Trophoblast cell (in vitro differentiated cells and primary cell): ENCODE data around the gene CX3CR1.

Experiments
- DNase-seq, 2 donors: peaks; one replicate each; pipeline ENCODE4 v3.0.0-alpha.2; 2016
- H2AFZ ChIP-seq: 2 replicates; pipeline ENCODE4 v1.6.1; 2013; ENCODE audit warnings: low read length, moderate library complexity, mild to moderate bottlenecking; ENCODE audit not compliant: insufficient read depth, poor library complexity
- H2AK5ac ChIP-seq: 2 replicates; pipeline ENCODE4 v1.6.1; 2013; ENCODE audit warnings: mild to moderate bottlenecking, low read length
- H2BK120ac ChIP-seq: 2 replicates; pipeline ENCODE4 v1.6.1; 2013; ENCODE audit warnings: low read length, mild to moderate bottlenecking, moderate library complexity; ENCODE audit not compliant: insufficient read depth, poor library complexity
- H2BK12ac ChIP-seq: 2 replicates; pipeline ENCODE4 v1.6.1; 2013; ENCODE audit warnings: mild to moderate bottlenecking, low read length, moderate library complexity
- H2BK5ac ChIP-seq: 2 replicates; pipeline ENCODE4 v1.6.1; 2013; ENCODE audit warnings: low read length, low read depth, moderate library complexity, mild to moderate bottlenecking; ENCODE audit not compliant: poor library complexity
- H3K14ac ChIP-seq: 2 replicates; pipeline ENCODE4 v1.6.1; 2013; ENCODE audit warnings: mild to moderate bottlenecking, low read length
- H3K18ac ChIP-seq: 2 replicates; pipeline ENCODE4 v1.6.1; 2013; ENCODE audit warnings: mild to moderate bottlenecking, low read length
- H3K23ac ChIP-seq: 2 replicates; pipeline ENCODE4 v1.6.1; 2013; ENCODE audit warnings: low read length
- H3K27ac ChIP-seq: 2 replicates; pipeline ENCODE4 v1.5.1; 2013; ENCODE audit warnings: low read depth, mild to moderate bottlenecking, inconsistent platforms, low read length, moderate library complexity
- H3K27me3 ChIP-seq: 2 replicates; pipeline ENCODE4 v1.6.1; 2013; ENCODE audit warnings: inconsistent platforms, mild to moderate bottlenecking, low read length, moderate library complexity; ENCODE audit not compliant: insufficient read depth
- H3K36me3 ChIP-seq, 2 experiments: 1 replicate in 1 of 2; 2 replicates in 1 of 2; pipeline ENCODE4 v1.6.1; 2013; ENCODE audit warnings: low read length in 2 of 2, mild to moderate bottlenecking in 2 of 2, moderate library complexity in 1 of 2; ENCODE audit not compliant: insufficient read depth in 2 of 2, control insufficient read depth in 1 of 2
- H3K4ac ChIP-seq: 2 replicates; pipeline ENCODE4 v1.6.1; 2013; ENCODE audit warnings: low read depth, mild to moderate bottlenecking, low read length, moderate library complexity
- H3K4me1 ChIP-seq, 2 experiments: 1 replicate in 1 of 2; 2 replicates in 1 of 2; pipeline ENCODE4 v1.6.1; 2013; ENCODE audit warnings: low read length in 2 of 2, mild to moderate bottlenecking in 2 of 2, moderate library complexity in 1 of 2; ENCODE audit not compliant: insufficient read depth in 2 of 2, control insufficient read depth in 1 of 2
- H3K4me2 ChIP-seq: 2 replicates; pipeline ENCODE4 v1.6.1; 2013; ENCODE audit warnings: inconsistent platforms, mild to moderate bottlenecking, low read length, moderate library complexity
- H3K4me3 ChIP-seq: 2 replicates; pipeline ENCODE4 v1.5.1; 2013; ENCODE audit warnings: mild to moderate bottlenecking, low read depth, low read length, inconsistent platforms
- H3K79me1 ChIP-seq: one replicate; pipeline ENCODE4 v1.6.1; 2013; ENCODE audit warnings: low read length
- H3K79me2 ChIP-seq: 2 replicates; pipeline ENCODE4 v1.6.1; 2013; ENCODE audit warnings: low read length, mild to moderate bottlenecking; ENCODE audit not compliant: control insufficient read depth, insufficient read depth, poor library complexity
- H3K9ac ChIP-seq: 2 replicates; pipeline ENCODE4 v1.6.1; 2013; ENCODE audit warnings: mild to moderate bottlenecking, low read length
- H3K9me3 ChIP-seq: 2 replicates; pipeline ENCODE4 v1.6.1; 2013; ENCODE audit warnings: low read depth, mild to moderate bottlenecking, control low read depth, inconsistent platforms, low read length; ENCODE audit not compliant: insufficient read depth
- H4K12ac ChIP-seq: 2 replicates; pipeline ENCODE4 v1.6.1; 2013; ENCODE audit warnings: low read depth, mild to moderate bottlenecking, low read length, moderate library complexity
- H4K8ac ChIP-seq: 2 replicates; pipeline ENCODE4 v1.6.1; 2013; ENCODE audit warnings: low read depth, mild to moderate bottlenecking, low read length, moderate library complexity
- H4K91ac ChIP-seq: one replicate; pipeline ENCODE4 v1.6.1; 2013; ENCODE audit warnings: low read depth, mild to moderate bottlenecking, low read length, moderate library complexity
- WGBS: extraction: QIAGEN DNeasy Blood & Tissue Kit; methylation state at CpG from one replicate; pipeline ENCODE4 v1.1.7; 2013; ENCODE audit warnings: missing lambda C conversion rate; ENCODE audit not compliant: insufficient read length, insufficient coverage; ENCODE audit errors: extremely low coverage; 5-methylcytosine and 5-hydroxymethylcytosine counted together

Gene CX3CR1

DNA sequence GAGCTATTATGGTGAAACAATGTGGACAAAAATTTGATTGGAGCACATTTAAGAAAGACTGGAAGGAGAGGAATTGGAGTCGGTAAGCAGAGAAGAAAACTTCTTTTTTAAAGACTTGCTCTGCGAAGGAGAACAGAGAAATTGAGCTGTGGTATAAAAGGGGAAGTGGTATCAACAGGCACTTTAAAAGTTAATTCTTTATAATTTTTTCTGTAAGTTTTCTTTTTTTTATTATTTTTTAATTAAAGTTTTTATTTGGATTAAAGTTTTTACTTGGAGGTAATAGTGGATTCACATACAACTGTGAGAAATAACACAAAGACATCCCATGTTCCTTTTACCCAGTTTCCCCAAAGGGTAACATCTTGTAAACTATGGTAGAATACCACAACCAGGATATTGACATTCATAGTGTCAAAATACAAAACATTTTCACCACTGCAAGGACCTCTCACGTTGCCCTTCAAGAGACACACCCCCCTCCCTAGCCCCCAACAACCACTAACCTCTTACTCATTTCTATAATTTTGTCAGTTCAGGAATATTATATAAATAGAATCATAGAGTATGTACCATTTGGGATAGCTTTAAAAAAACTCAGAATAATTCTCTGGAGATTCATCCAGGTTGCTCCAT lies 53.6 kb downstream of the CX3CR1 start:
- Histone ChIP-seq H3K4me2 (no peak overlapping the region), H2BK120ac (no peak overlapping the region), H4K91ac (no peak overlapping the region), H2AK5ac (no peak overlapping the region), H3K23ac (no peak overlapping the region), H4K12ac (no peak overlapping the region), H3K4me3 (no peak overlapping the region), H2BK5ac (no peak overlapping the region), H2AFZ (no peak overlapping the region), H3K4ac (no peak overlapping the region), H3K9ac (no peak overlapping the region), H3K79me2 (no peaks in the 10 kb centered on the region), H3K14ac (no peak overlapping the region), H2BK12ac (no peak overlapping the region), H3K79me1 (no peaks in the 10 kb centered on the region), H3K18ac (no peak overlapping the region), H3K4me1 (no peaks in the 10 kb centered on the region), H4K8ac (no peak overlapping the region), H3K27me3 (no peaks in the 10 kb centered on the region), H3K36me3 (no peaks in the 10 kb centered on the region), H3K9me3 (no peaks in the 10 kb centered on the region), H3K27ac (no peak overlapping the region)
- DNase-seq, result no peak
- WGBS, result no CpG with 5 or more reads among the region's 3 CpGs

DNA sequence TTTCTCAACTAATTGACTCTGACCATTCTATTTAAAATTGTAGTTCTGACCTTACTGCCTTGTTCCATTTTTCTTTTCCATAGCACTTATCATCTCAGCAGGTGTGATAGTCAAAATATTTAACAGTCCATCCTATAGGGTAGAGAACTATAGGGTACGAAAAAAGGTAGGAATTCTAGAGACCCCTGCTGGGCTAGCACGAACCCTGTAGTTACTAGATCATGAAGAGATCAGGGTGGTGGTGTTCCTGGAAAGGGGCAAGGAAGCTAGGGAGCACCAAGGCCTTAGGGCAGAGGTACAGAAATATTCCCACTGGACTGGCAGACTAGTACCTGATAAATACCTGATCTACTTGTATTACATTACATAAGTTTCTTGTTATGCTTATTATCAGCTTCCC lies 55.5 kb downstream of the CX3CR1 start:
- Histone ChIP-seq H3K27me3 (no peaks in the 10 kb centered on the region), H2AK5ac (no peak overlapping the region)

DNA sequence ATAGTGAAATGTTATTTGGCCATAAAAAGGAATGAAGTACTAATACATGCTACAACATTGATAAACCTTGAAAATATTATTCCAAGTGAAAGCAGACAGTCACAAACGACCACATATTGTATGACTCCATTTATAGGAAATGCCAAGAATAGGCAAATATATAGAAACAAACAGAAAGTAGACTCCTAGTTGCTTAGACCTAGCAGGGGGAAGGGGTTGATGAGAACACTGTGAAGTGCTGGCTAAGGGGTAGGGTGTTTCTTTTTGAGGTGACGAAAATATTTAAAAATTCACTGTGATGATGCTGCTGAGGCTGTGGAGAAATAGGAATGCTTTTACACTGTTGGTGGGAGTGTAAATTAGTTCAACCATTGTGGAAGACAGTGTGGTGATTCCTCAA lies 56.9 kb downstream of the CX3CR1 start:
- no peak overlapping the region for H2BK12ac ChIP-seq
- H3K4me1 ChIP-seq, result peaks cover 5% of the 10 kb centered on the region in 2 experiments
- H3K4ac ChIP-seq, result no peak overlapping the region
- no peak overlapping the region for H3K14ac ChIP-seq
- H3K9me3 ChIP-seq, result no peaks in the 10 kb centered on the region
- H3K79me1 ChIP-seq, result peaks cover 3% of the 10 kb centered on the region
- no peak overlapping the region for H2AFZ ChIP-seq
- no peak overlapping the region for H2AK5ac ChIP-seq
- H3K4me2 ChIP-seq, result no peak overlapping the region
- no peaks in the 10 kb centered on the region for H3K27me3 ChIP-seq
- WGBS, result no CpG with 5 or more reads among the region's 2 CpGs
- H3K79me2 ChIP-seq, result peaks cover 2% of the 10 kb centered on the region
- no peak overlapping the region for H4K91ac ChIP-seq
- H2BK5ac ChIP-seq, result no peak overlapping the region
- no peak overlapping the region for H3K9ac ChIP-seq
- H3K18ac ChIP-seq, result no peak overlapping the region
- no peak overlapping the region for H2BK120ac ChIP-seq
- DNase-seq, result no peak
- no peak overlapping the region for H4K8ac ChIP-seq
- H3K4me3 ChIP-seq, result no peak overlapping the region
- no peak overlapping the region for H3K23ac ChIP-seq
- H3K27ac ChIP-seq, result no peak overlapping the region
- H4K12ac ChIP-seq, result no peak overlapping the region
- no peaks in the 10 kb centered on the region for H3K36me3 ChIP-seq

More for the DNA sequence above, 55.5 kb downstream of the CX3CR1 start:
- H2BK120ac ChIP-seq, result no peak overlapping the region
- no peak overlapping the region for H4K91ac ChIP-seq
- H2BK12ac ChIP-seq, result no peak overlapping the region
- H3K9me3 ChIP-seq, result no peaks in the 10 kb centered on the region
- H3K4me1 ChIP-seq, result peaks cover 5% of the 10 kb centered on the region in 2 experiments
- H3K23ac ChIP-seq, result no peak overlapping the region
- no peak for DNase-seq
- no peak overlapping the region for H4K12ac ChIP-seq
- H2BK5ac ChIP-seq, result no peak overlapping the region
- H3K9ac ChIP-seq, result no peak overlapping the region
- WGBS, result no CpG with 5 or more reads among the region's 2 CpGs
- peaks cover 2% of the 10 kb centered on the region for H3K79me2 ChIP-seq
- no peak overlapping the region for H4K8ac ChIP-seq
- H3K4me2 ChIP-seq, result no peak overlapping the region
- no peak overlapping the region for H3K18ac ChIP-seq
- H3K36me3 ChIP-seq, result no peaks in the 10 kb centered on the region
- no peak overlapping the region for H2AFZ ChIP-seq
- no peak overlapping the region for H3K14ac ChIP-seq
- H3K4me3 ChIP-seq, result no peak overlapping the region
- H3K79me1 ChIP-seq, result peaks cover 3% of the 10 kb centered on the region
- no peak overlapping the region for H3K4ac ChIP-seq
- H3K27ac ChIP-seq, result no peak overlapping the region

DNA sequence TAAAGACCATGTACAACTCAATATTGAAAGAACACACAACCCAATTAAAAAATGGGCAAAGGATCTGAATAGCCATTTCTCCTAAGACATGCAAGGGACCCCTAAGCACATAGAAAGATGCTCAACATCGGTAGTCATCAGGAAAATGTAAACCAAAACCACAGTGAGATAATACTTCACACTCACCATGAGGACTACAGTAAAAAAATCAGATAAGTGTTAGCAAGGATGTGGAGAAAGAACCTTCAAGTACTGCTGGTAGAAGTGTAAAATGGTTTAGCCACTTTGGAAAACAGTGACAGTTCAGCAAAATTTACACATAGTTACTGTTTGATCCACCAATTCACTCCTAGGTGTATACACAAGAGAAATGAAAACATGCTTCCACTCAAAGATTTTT lies 57.4 kb downstream of the CX3CR1 start:
- Histone ChIP-seq H4K91ac (no peak overlapping the region), H3K79me1 (peaks cover 3% of the 10 kb centered on the region), H2AFZ (no peak overlapping the region), H3K27ac (no peak overlapping the region), H3K18ac (no peak overlapping the region), H3K27me3 (no peaks in the 10 kb centered on the region), H2BK5ac (no peak overlapping the region), H2AK5ac (no peak overlapping the region), H2BK12ac (no peak overlapping the region), H4K8ac (no peak overlapping the region), H2BK120ac (no peak overlapping the region), H3K23ac (no peak overlapping the region), H3K9me3 (no peaks in the 10 kb centered on the region), H3K36me3 (no peaks in the 10 kb centered on the region), H3K4me2 (no peak overlapping the region), H3K9ac (no peak overlapping the region), H3K4ac (no peak overlapping the region), H3K14ac (no peak overlapping the region), H3K4me3 (no peak overlapping the region), H3K79me2 (peaks cover 2% of the 10 kb centered on the region), H3K4me1 (peaks cover 5% of the 10 kb centered on the region in 2 experiments), H4K12ac (no peak overlapping the region)
- DNase-seq, result no peak
- no CpG with 5 or more reads among the region's 1 CpG for WGBS
